Measurements from ENCODE around the gene PSMC3IP. TPM values are rescaled to one million over a fixed set of nuclear protein-coding genes. Genes with fewer than 3 reads are reported as not detected.

The PSMC3IP gene
- total RNA-seq, 3 donors from 2014 or later, result 1.9 to 6.4 (median 3.1) TPM

DNA sequence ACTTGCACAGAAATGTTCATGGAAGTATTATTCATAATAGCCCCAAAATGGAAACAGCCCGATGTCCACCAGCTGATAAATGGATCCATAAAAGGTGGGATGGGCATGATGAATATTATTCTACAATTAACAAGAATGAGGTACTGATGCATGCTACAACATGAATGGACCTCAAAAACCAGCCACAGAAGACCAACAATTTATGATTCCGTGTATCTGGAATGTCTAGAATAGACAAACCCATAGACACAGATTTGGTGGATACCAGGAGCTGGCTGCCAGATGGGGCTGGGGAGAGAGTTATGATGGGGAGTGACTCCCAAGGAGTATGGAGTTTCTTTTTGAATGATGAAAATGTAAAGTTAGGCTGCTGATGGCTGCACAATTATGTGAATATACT lies 52.3 kb downstream of the PSMC3IP start:
- TF ChIP-seq, protein P1, sequence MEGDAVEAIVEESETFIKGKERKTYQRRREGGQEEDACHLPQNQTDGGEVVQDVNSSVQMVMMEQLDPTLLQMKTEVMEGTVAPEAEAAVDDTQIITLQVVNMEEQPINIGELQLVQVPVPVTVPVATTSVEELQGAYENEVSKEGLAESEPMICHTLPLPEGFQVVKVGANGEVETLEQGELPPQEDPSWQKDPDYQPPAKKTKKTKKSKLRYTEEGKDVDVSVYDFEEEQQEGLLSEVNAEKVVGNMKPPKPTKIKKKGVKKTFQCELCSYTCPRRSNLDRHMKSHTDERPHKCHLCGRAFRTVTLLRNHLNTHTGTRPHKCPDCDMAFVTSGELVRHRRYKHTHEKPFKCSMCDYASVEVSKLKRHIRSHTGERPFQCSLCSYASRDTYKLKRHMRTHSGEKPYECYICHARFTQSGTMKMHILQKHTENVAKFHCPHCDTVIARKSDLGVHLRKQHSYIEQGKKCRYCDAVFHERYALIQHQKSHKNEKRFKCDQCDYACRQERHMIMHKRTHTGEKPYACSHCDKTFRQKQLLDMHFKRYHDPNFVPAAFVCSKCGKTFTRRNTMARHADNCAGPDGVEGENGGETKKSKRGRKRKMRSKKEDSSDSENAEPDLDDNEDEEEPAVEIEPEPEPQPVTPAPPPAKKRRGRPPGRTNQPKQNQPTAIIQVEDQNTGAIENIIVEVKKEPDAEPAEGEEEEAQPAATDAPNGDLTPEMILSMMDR (IDR thresholded peaks at IDR 0.05), result no peak
- Histone ChIP-seq H3K9me3 (no peaks in the 10 kb centered on the region), H3K4me1 (ENCODE audit: low read depth) (peaks cover 22% of the 10 kb centered on the region), H3K4me3 (no peak overlapping the region), H3K36me3 (ENCODE audit: low read depth) (no peaks in the 10 kb centered on the region)
- peak in 1 of 3 donors; percentile 3 for DNase-seq
- ATAC-seq, result no peak
- intact Hi-C loops (cut with DNase I, micrococcal nuclease), result no loop called here

DNA sequence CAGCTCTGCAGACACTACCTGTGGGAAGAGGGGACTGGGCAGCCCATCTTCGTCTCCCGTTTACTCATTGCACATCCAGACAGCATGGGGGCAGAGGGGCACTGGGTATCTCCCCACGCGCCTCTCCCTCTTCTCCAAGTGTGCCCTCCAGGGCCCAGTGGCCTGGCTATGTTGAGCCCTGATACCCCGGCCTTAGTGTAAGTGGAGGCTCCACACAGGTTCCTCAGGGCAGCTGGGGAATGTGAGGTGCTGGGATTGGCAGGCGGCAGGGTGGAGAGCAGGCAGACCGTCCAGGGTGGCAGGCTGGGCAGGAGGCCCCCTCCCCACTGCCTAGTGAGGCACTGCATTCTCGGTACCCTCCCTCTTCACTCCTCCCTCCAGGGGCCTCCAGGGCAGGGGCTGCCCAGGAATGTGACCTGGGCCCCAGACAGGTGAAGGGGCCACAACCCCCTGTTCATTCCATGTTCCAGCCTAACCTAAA lies 54.7 kb downstream of the PSMC3IP start:
- DNase-seq (peak in 1 of 3 donors; percentile 21), ATAC-seq (no peak)
- Histone ChIP-seq H3K4me3 (no peak overlapping the region), H3K9me3 (no peaks in the 10 kb centered on the region), H3K36me3 (ENCODE audit: low read depth) (no peaks in the 10 kb centered on the region), H3K4me1 (ENCODE audit: low read depth) (peaks cover 42% of the 10 kb centered on the region)
- intact Hi-C loops (cut with DNase I, micrococcal nuclease), result no loop called here
- TF ChIP-seq, protein P1 (IDR thresholded peaks at IDR 0.05), result no peak

Other genes with a start within 250 kb of the PSMC3IP start
- gene STAT3, start 189.3 kb downstream of the PSMC3IP start, total RNA-seq, result 100 to 1,000 TPM; 158 to 230 (median 227) TPM
- 100 to 1,000 TPM in 1 of 3 donors, 10 to 100 TPM in 2; 19.3 to 246 (median 52.4) TPM for gene CAVIN1, start 154.5 kb downstream of the PSMC3IP start, total RNA-seq
- 100 to 1,000 TPM in 1 of 3 donors, 10 to 100 TPM in 2; 88.5 to 105 (median 95.6) TPM for gene ATP6V0A1, start 118.9 kb downstream of the PSMC3IP start, total RNA-seq
- gene NAGLU, start 41.5 kb downstream of the PSMC3IP start, total RNA-seq, result 10 to 100 TPM; 28.9 to 51.8 (median 35.6) TPM
- 1 to 10 TPM; 1.5 to 2.5 (median 1.7) TPM for gene HSD17B1, start 24.8 kb downstream of the PSMC3IP start, total RNA-seq
- 10 to 100 TPM; 74.5 to 98.7 (median 87.8) TPM for gene COASY, start 15.6 kb downstream of the PSMC3IP start, total RNA-seq
- 100 to 1,000 TPM in 2 of 3 donors, 10 to 100 TPM in 1; 69.6 to 110 (median 103) TPM for gene MLX, start 10.6 kb downstream of the PSMC3IP start, total RNA-seq
- gene RETREG3, start 31.6 kb upstream of the PSMC3IP start, total RNA-seq, result 10 to 100 TPM; 56.4 to 72.2 (median 67.1) TPM
- 10 to 100 TPM; 17.2 to 42.6 (median 40.9) TPM for gene TUBG1, start 32.0 kb upstream of the PSMC3IP start, total RNA-seq
- gene TUBG2, start 81.6 kb upstream of the PSMC3IP start, total RNA-seq, result 10 to 100 TPM in 1 of 3 donors, 1 to 10 TPM in 2; 1.8 to 24.9 (median 6.1) TPM
- 10 to 100 TPM in 2 of 3 donors, 1 to 10 TPM in 1; 4.3 to 27.5 (median 10.4) TPM for gene PLEKHH3, start 99.3 kb upstream of the PSMC3IP start, total RNA-seq
- gene CCR10, start 104.1 kb upstream of the PSMC3IP start, total RNA-seq, result 1 to 10 TPM in 2 of 3 donors, not detected in 1; 1.6 to 2.6 TPM
- gene CNTNAP1, start 104.8 kb upstream of the PSMC3IP start, total RNA-seq, result 10 to 100 TPM in 1 of 3 donors, 1 to 10 TPM in 2; 1.4 to 37.4 (median 7.1) TPM
- gene EZH1, start 167.3 kb upstream of the PSMC3IP start, total RNA-seq, result 10 to 100 TPM; 23.8 to 53.7 (median 31.7) TPM
- 10 to 100 TPM in 2 of 3 donors, 1 to 10 TPM in 1; 5.7 to 17.2 (median 10.3) TPM for gene RAMP2, start 183.5 kb upstream of the PSMC3IP start, total RNA-seq
- gene VPS25, start 195.7 kb upstream of the PSMC3IP start, total RNA-seq, result 10 to 100 TPM; 45.6 to 85.6 (median 83.3) TPM
- 10 to 100 TPM; 17.5 to 55.8 (median 32.4) TPM for gene WNK4, start 202.9 kb upstream of the PSMC3IP start, total RNA-seq
- 100 to 1,000 TPM in 2 of 3 donors, 10 to 100 TPM in 1; 92.7 to 151 (median 148) TPM for gene COA3, start 221.0 kb upstream of the PSMC3IP start, total RNA-seq
- 1 to 10 TPM in 2 of 3 donors, under 1 TPM in 1; 0.79 to 3.3 (median 1.2) TPM for gene CNTD1, start 221.1 kb upstream of the PSMC3IP start, total RNA-seq
- 100 to 1,000 TPM; 130 to 142 (median 137) TPM for gene BECN1, start 246.6 kb upstream of the PSMC3IP start, total RNA-seq